Neural cell (in vitro differentiated cells): ENCODE measurements around the gene GABRB1. TPM values are rescaled to one million over a fixed set of nuclear protein-coding genes. Genes with fewer than 3 reads are reported as not detected.

ENCODE experiments used
- H2AFZ ChIP-seq: fragments of 200-600, 300-800 bp; sonication (generic), shearing (Covaris generic); 2 replicates; pipeline ENCODE4 v1.6.0; 2014; ENCODE audit warnings: low read depth, mild to moderate bottlenecking, antibody characterized with exemption, low read length, moderate library complexity
- H3F3A ChIP-seq: fragments of 200-600 bp; shearing (Covaris generic); 2 replicates; pipeline ENCODE4 v1.6.1; 2016; ENCODE audit warnings: mild to moderate bottlenecking, moderate library complexity, mixed read lengths, antibody characterized with exemption, low read length; ENCODE audit not compliant: insufficient read depth, poor library complexity, severe bottlenecking
- H3K27ac ChIP-seq: fragments of 200-600, 300-800 bp; sonication (generic), shearing (Covaris generic); 2 replicates; pipeline ENCODE4 v1.5.1; 2014; ENCODE audit warnings: mild to moderate bottlenecking, low read length, moderate library complexity
- H3K27me3 ChIP-seq: fragments of 300-800, 200-600 bp; sonication (generic), shearing (Covaris generic); 2 replicates; pipeline ENCODE4 v1.6.0; 2014; ENCODE audit warnings: mild to moderate bottlenecking, low read depth, low read length, moderate library complexity; ENCODE audit not compliant: insufficient read depth
- H3K36me3 ChIP-seq: fragments of 300-800, 200-600 bp; sonication (generic), shearing (Covaris generic); 2 replicates; pipeline ENCODE4 v1.5.1; 2014; ENCODE audit warnings: mild to moderate bottlenecking, antibody characterized with exemption, low read length, moderate library complexity; ENCODE audit not compliant: insufficient read depth
- H3K4me2 ChIP-seq: fragments of 300-800, 200-600 bp; sonication (generic), shearing (Covaris generic); 2 replicates; pipeline ENCODE4 v1.6.0; 2014; ENCODE audit warnings: mild to moderate bottlenecking, low read length
- H3K4me3 ChIP-seq: fragments of 300-800, 200-600 bp; sonication (generic), shearing (Covaris generic); 2 replicates; pipeline ENCODE4 v1.5.1; 2014; ENCODE audit warnings: mild to moderate bottlenecking, low read length, moderate library complexity
- H3K79me2 ChIP-seq: fragments of 200-600 bp; shearing (Covaris generic); replicated peaks from 2 replicates; pipeline ENCODE4 v1.6.0; 2014; ENCODE audit warnings: mild to moderate bottlenecking, low read length, moderate library complexity; ENCODE audit not compliant: insufficient read depth
- H3K9ac ChIP-seq: fragments of 300-800, 200-600 bp; sonication (generic), shearing (Covaris generic); 2 replicates; pipeline ENCODE4 v1.6.1; 2016; ENCODE audit warnings: mild to moderate bottlenecking, low read length, mixed read lengths
- H3K9me2 ChIP-seq: fragments of 200-600 bp; shearing (Covaris generic); 2 replicates; pipeline ENCODE4 v1.6.1; 2016; ENCODE audit warnings: mild to moderate bottlenecking, low read length, mixed read lengths; ENCODE audit not compliant: insufficient read depth
- H3K9me3 ChIP-seq: fragments of 200-600, 300-800 bp; sonication (generic), shearing (Covaris generic); 2 replicates; pipeline ENCODE4 v1.6.1; 2016; ENCODE audit warnings: mild to moderate bottlenecking, mixed run types, low read length, moderate library complexity, mixed read lengths
- H4K20me1 ChIP-seq: fragments of 200-600 bp; shearing (Covaris generic); 2 replicates; pipeline ENCODE4 v1.6.1; 2016; ENCODE audit warnings: mild to moderate bottlenecking, mixed run types; ENCODE audit not compliant: insufficient read depth
- EP300 ChIP-seq: fragments of 450-650 bp; conservative IDR thresholded peaks from 2 replicates; pipeline ENCODE4 v1.6.1; 2014; ENCODE audit warnings: antibody characterized with exemption, mild to moderate bottlenecking, moderate library complexity; ENCODE audit not compliant: poor library complexity, severe bottlenecking
- EZH2 ChIP-seq: fragments of 200-600, 300-800 bp; shearing (Covaris generic), sonication (generic); IDR thresholded peaks from 2 replicates; pipeline ENCODE4 v1.6.1; 2014; ENCODE audit warnings: antibody characterized with exemption, low read length, borderline replicate concordance, mild to moderate bottlenecking; ENCODE audit not compliant: insufficient read depth, poor library complexity, severe bottlenecking
- POLR2AphosphoS5 ChIP-seq: IDR thresholded peaks from 2 replicates; pipeline ENCODE4 v1.6.1; 2012
- RAD21 ChIP-seq: fragments of 450-650 bp; conservative IDR thresholded peaks from 2 replicates; pipeline ENCODE4 v1.6.1; 2014; ENCODE audit warnings: antibody characterized with exemption, mild to moderate bottlenecking, moderate library complexity
- SMC3 ChIP-seq: fragments of 450-650 bp; conservative IDR thresholded peaks from 2 replicates; pipeline ENCODE4 v1.6.1; 2014; ENCODE audit warnings: antibody characterized with exemption, mild to moderate bottlenecking, moderate library complexity; ENCODE audit not compliant: poor library complexity
- TAF1 ChIP-seq: IDR thresholded peaks from 2 replicates; pipeline ENCODE4 v1.6.1; 2012; ENCODE audit warnings: low read depth
- polyA plus RNA-seq: library from polyadenylated mRNA; depleted of rRNA; stranded (reverse); fragments of >200 nt; gene quantifications from 2 replicates; pipeline ENCODE4 v1.2.3, GENCODE V29; 2014
- TF ChIP-seq, protein P1 (sequence below): fragments of 450-650 bp; IDR thresholded peaks from 2 replicates; pipeline ENCODE4 v1.5.1; 2014; ENCODE audit warnings: antibody characterized with exemption, mild to moderate bottlenecking, moderate library complexity; ENCODE audit not compliant: poor library complexity, severe bottlenecking

GABRB1 gene
- polyA plus RNA-seq, 1 donor from 2014 or later: 1.0 TPM

DNA sequence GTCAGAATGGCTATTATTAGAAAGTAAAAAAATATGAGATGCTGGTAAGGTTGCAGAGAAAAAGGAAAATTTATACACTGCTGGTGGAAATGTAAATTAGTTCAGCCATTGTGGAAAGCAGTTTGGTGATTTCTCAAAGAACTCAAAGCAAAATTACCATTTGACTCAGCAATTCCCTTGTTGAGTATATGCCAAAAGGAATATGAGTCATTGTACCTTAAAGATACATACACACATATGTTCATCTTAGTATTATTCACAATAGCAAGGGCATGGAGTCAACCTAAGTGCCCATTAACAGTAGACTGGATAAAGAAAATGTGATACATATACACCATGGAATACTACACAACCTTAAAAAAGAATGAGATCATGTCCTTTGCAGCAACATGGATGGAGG lies 284.0 kb downstream of the GABRB1 start:
- Histone ChIP-seq H2AFZ (no peak overlapping the region), H3K4me2 (no peak overlapping the region)

DNA sequence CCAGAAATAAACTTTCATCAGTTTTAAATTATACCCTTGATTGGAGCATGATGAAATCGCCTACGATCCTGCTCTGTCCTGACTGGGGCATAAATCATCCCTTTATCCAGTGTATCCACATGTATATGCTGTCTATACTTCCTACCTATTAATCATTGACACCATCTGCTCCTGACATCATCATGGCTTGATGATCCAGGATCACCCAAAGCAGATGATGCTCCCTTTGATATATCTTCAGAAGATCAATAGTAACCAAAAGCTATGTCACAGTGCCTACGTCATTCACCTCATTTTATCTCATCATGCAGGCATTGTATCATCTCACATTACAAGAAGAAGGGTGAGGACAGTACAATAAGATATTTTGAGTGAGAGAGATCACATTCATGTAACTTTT lies 294.7 kb downstream of the GABRB1 start:
- H3K27ac ChIP-seq: no peak overlapping the region
- TF ChIP-seq, protein P1, sequence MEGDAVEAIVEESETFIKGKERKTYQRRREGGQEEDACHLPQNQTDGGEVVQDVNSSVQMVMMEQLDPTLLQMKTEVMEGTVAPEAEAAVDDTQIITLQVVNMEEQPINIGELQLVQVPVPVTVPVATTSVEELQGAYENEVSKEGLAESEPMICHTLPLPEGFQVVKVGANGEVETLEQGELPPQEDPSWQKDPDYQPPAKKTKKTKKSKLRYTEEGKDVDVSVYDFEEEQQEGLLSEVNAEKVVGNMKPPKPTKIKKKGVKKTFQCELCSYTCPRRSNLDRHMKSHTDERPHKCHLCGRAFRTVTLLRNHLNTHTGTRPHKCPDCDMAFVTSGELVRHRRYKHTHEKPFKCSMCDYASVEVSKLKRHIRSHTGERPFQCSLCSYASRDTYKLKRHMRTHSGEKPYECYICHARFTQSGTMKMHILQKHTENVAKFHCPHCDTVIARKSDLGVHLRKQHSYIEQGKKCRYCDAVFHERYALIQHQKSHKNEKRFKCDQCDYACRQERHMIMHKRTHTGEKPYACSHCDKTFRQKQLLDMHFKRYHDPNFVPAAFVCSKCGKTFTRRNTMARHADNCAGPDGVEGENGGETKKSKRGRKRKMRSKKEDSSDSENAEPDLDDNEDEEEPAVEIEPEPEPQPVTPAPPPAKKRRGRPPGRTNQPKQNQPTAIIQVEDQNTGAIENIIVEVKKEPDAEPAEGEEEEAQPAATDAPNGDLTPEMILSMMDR: no peak
- no peak for TF ChIP-seq EZH2
- no peak overlapping the region for H3K9ac ChIP-seq
- H3F3A ChIP-seq: no peaks in the 10 kb centered on the region
- H3K27me3 ChIP-seq: no peaks in the 10 kb centered on the region
- no peaks in the 10 kb centered on the region for H3K9me3 ChIP-seq
- no peaks in the 10 kb centered on the region for H4K20me1 ChIP-seq
- no peaks in the 10 kb centered on the region for H3K9me2 ChIP-seq
- no peak overlapping the region for H3K4me2 ChIP-seq
- H2AFZ ChIP-seq: no peak overlapping the region
- no peaks in the 10 kb centered on the region for H3K79me2 ChIP-seq
- no peaks in the 10 kb centered on the region for H3K36me3 ChIP-seq
- no peak overlapping the region for H3K4me3 ChIP-seq

More for the DNA sequence above, 284.0 kb downstream of the GABRB1 start:
- no peaks in the 10 kb centered on the region for H3K36me3 ChIP-seq
- no peaks in the 10 kb centered on the region for H3K27me3 ChIP-seq
- H3K9ac ChIP-seq: no peak overlapping the region
- no peak overlapping the region for H3K4me3 ChIP-seq
- H3K27ac ChIP-seq: no peak overlapping the region
- no peak for TF ChIP-seq RAD21
- TF ChIP-seq, protein P1: no peak
- no peak for TF ChIP-seq EZH2
- TF ChIP-seq POLR2AphosphoS5: no peak
- no peaks in the 10 kb centered on the region for H3F3A ChIP-seq
- H3K79me2 ChIP-seq: no peaks in the 10 kb centered on the region
- no peaks in the 10 kb centered on the region for H3K9me3 ChIP-seq
- H3K9me2 ChIP-seq: no peaks in the 10 kb centered on the region
- no peaks in the 10 kb centered on the region for H4K20me1 ChIP-seq

DNA sequence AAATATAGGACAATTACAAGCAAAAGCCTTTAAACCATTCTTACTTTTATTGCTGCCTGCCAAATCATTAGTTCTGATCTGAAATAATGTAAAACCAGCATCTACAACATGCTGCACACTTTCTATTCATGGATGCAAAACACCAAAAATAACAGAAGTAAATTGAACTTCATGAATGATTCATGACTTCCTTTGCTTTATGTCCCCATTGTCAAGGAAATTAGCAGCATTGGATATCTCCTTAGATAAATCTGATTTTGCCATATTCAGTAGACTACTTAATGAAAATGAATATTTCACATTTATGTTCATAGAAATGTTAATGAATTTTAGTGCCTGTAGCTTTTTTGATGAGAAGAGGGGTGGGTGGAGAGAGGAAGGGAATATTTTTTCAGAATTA lies 299.5 kb downstream of the GABRB1 start:
- TF ChIP-seq POLR2AphosphoS5 (no peak), SMC3 (no peak), EZH2 (no peak), EP300 (no peak), TAF1 (no peak), RAD21 (no peak)
- TF ChIP-seq, protein P1: no peak

More for the DNA sequence above, 299.5 kb downstream of the GABRB1 start:
- Histone ChIP-seq H3F3A (no peaks in the 10 kb centered on the region), H3K4me2 (no peak overlapping the region), H4K20me1 (no peaks in the 10 kb centered on the region), H3K36me3 (no peaks in the 10 kb centered on the region), H3K79me2 (no peaks in the 10 kb centered on the region), H3K27ac (no peak overlapping the region), H3K9me3 (no peaks in the 10 kb centered on the region), H3K27me3 (no peaks in the 10 kb centered on the region), H3K9ac (no peak overlapping the region), H3K9me2 (no peaks in the 10 kb centered on the region), H2AFZ (no peak overlapping the region), H3K4me3 (no peak overlapping the region)
